Endothelial cell of umbilical vein (primary cell): ENCODE measurements around the gene SPOCD1. TPM values are rescaled to one million over a fixed set of nuclear protein-coding genes. Genes with fewer than 3 reads are reported as not detected.

Experiments
- BruUV-seq: library from RNA; stranded (reverse); fragments of 400-500 nt; replicated peaks from 2 replicates; lab custom pipeline; 2021; lab: Mats Ljungman, UMichigan
- CTCF ChIA-PET: fragments of 300-600, 350-600 bp; sonication (Branson Sonifier 250); formaldehyde crosslinking; loops from one replicate; lab custom pipeline; 2021; ENCODE audit warnings: antibody characterized with exemption, inconsistent platforms; lab: Charles Lee
- POLR2A ChIA-PET: fragments of 300-600, 350-600 bp; sonication (Branson Sonifier 250); formaldehyde crosslinking; loops from one replicate; lab custom pipeline; 2021; ENCODE audit warnings: antibody characterized with exemption, inconsistent platforms; lab: Charles Lee
- DNase-seq: peaks from one replicate; pipeline ENCODE4 v3.0.0-alpha.2; 2011; ENCODE audit warnings: low read depth, low spot score
- FAIRE-seq: peaks from 2 replicates; lab custom pipeline; 2011; peaks lifted over from hg19 to GRCh38; lab: Jason Lieb, UNC
- H2AFZ ChIP-seq: 2 replicates; pipeline ENCODE4 v1.6.0; 2012; ENCODE audit warnings: low read depth, low read length, control low read depth, inconsistent platforms
- H3K27ac ChIP-seq: 2 replicates; pipeline ENCODE4 v1.5.1; 2011; ENCODE audit warnings: low read depth, mild to moderate bottlenecking, control low read depth, low read length, moderate library complexity; ENCODE audit not compliant: insufficient read depth
- H3K27me3 ChIP-seq, 2 experiments: 2 replicates each; pipeline versions ENCODE4 v1.6.0 to v1.6.1; 2011; ENCODE audit warnings: low read length in 2 of 2, mixed read lengths in 1 of 2; ENCODE audit not compliant: control insufficient read depth in 2 of 2, insufficient read depth in 2 of 2
- H3K36me3 ChIP-seq, 2 experiments: 2 replicates in 1 of 2; 3 replicates in 1 of 2; pipeline ENCODE4 v1.5.1; 2011; ENCODE audit warnings: low read length in 2 of 2, mild to moderate bottlenecking in 1 of 2, moderate library complexity in 1 of 2; ENCODE audit not compliant: control insufficient read depth in 2 of 2, insufficient read depth in 2 of 2; ENCODE audit errors: extremely low read depth in 1 of 2
- H3K4me1 ChIP-seq: 3 replicates; pipeline ENCODE4 v1.5.1; 2011; ENCODE audit warnings: mild to moderate bottlenecking, low read length; ENCODE audit not compliant: control insufficient read depth, insufficient read depth; ENCODE audit errors: extremely low read depth
- H3K4me2 ChIP-seq: 2 replicates; pipeline ENCODE4 v1.6.1; 2011; ENCODE audit warnings: low read length, control low read depth, mixed read lengths; ENCODE audit not compliant: insufficient read depth
- H3K4me3 ChIP-seq, 3 experiments: fragments of 200-600 bp in 1 of 3; sonication (generic), shearing (Covaris generic) in 1 of 3; replicated peaks in 1 of 3; 2 replicates each; pipeline ENCODE4 v1.5.1; 2011 to 2016; ENCODE audit warnings: control low read depth in 3 of 3, low read length in 3 of 3, mild to moderate bottlenecking in 2 of 3, inconsistent platforms in 1 of 3, low read depth in 1 of 3, moderate library complexity in 1 of 3; ENCODE audit not compliant: insufficient read depth in 1 of 3
- H3K79me2 ChIP-seq: 2 replicates; pipeline ENCODE4 v1.6.0; 2012; ENCODE audit warnings: low read length, inconsistent platforms; ENCODE audit not compliant: control insufficient read depth, insufficient read depth
- H3K9ac ChIP-seq: replicated peaks from 2 replicates; pipeline ENCODE3; 2011; ENCODE audit warnings: low read length, control low read depth; ENCODE audit not compliant: insufficient read depth; ENCODE audit errors: extremely low read depth
- H3K9me1 ChIP-seq: replicated peaks from 3 replicates; pipeline ENCODE4 v1.6.0; 2011; ENCODE audit warnings: mild to moderate bottlenecking, low read length; ENCODE audit not compliant: control insufficient read depth, insufficient read depth; ENCODE audit errors: extremely low read depth
- H3K9me3 ChIP-seq: replicated peaks from 2 replicates; pipeline ENCODE4 v1.5.1; 2012; ENCODE audit warnings: low read length, inconsistent platforms; ENCODE audit not compliant: control insufficient read depth, insufficient read depth
- H4K20me1 ChIP-seq: replicated peaks from 2 replicates; pipeline ENCODE3; 2011; ENCODE audit warnings: mild to moderate bottlenecking, low read length; ENCODE audit not compliant: control insufficient read depth, insufficient read depth; ENCODE audit errors: extremely low read depth
- EZH2 ChIP-seq: IDR thresholded peaks from 2 replicates; pipeline ENCODE4 v1.6.1; 2012; ENCODE audit warnings: borderline replicate concordance, low read depth, mild to moderate bottlenecking, moderate library complexity, low read length, inconsistent platforms; ENCODE audit not compliant: severe bottlenecking
- FOS ChIP-seq: IDR thresholded peaks from 2 replicates; pipeline ENCODE4 v1.6.1; 2011; ENCODE audit warnings: mild to moderate bottlenecking, low read length, moderate library complexity, borderline replicate concordance; ENCODE audit not compliant: insufficient read depth
- GATA2 ChIP-seq: IDR thresholded peaks from 2 replicates; pipeline ENCODE4 v1.7.0; 2011; ENCODE audit warnings: low read depth, mild to moderate bottlenecking, moderate library complexity, mixed read lengths, low read length; ENCODE audit not compliant: insufficient read length, insufficient read depth
- JUN ChIP-seq: IDR thresholded peaks from 2 replicates; pipeline ENCODE4 v1.6.1; 2011; ENCODE audit warnings: borderline replicate concordance, low read depth; ENCODE audit not compliant: insufficient read length, insufficient read depth
- MYC ChIP-seq: IDR thresholded peaks from one replicate; pipeline ENCODE4 v1.6.1; 2011; ENCODE audit warnings: mild to moderate bottlenecking, low read depth, low read length
- POLR2A ChIP-seq: IDR thresholded peaks from 2 replicates; pipeline ENCODE4 v1.6.1; 2012; ENCODE audit warnings: low read depth, mild to moderate bottlenecking, control low read depth, low read length
- POLR2AphosphoS5 ChIP-seq: IDR thresholded peaks from 2 replicates; pipeline ENCODE4 v1.6.1; 2012; ENCODE audit warnings: low read depth, mild to moderate bottlenecking, control low read depth, low read length, moderate library complexity; ENCODE audit not compliant: insufficient read depth
- dilution Hi-C: fragments of 300-500 bp; cut with MboI; formaldehyde crosslinking; loops from one replicate; pipeline ENCODE4 v1.15.0; 2019; ENCODE audit warnings: low sequenced_read_pairs; ENCODE audit not compliant: extremely low pct_ligation_motif_present
- intact Hi-C: fragments of 100-400 bp; cut with micrococcal nuclease; formaldehyde crosslinking; loops from one replicate; pipeline ENCODE4 v1.10.0; 2022
- polyA plus RNA-seq, 4 experiments: library from polyadenylated mRNA; depleted of rRNA in 3 of 4; stranded (reverse) in 3 of 4; unstranded in 1 of 4; fragments of >200 nt; gene quantifications; 2 replicates each; pipeline versions ENCODE4 v1.2.1 to v1.2.3, GENCODE V29; 2011 to 2012; ENCODE audit warnings: missing spikeins in 1 of 4
- total RNA-seq: library from RNA; stranded (reverse); gene quantifications from 2 replicates; pipeline ENCODE4 v1.2.3, GENCODE V29; 2021
- TF ChIP-seq, protein P1 (sequence below), 2 donors: IDR thresholded peaks; 1 replicate in 1 of 2; 2 replicates in 1 of 2; pipeline ENCODE4 v1.5.1; 2011; ENCODE audit warnings: low read length in 2 of 2, mild to moderate bottlenecking in 2 of 2, moderate library complexity in 2 of 2, control low read depth in 1 of 2, inconsistent platforms in 1 of 2, low read depth in 1 of 2; ENCODE audit not compliant: insufficient read depth in 1 of 2; ENCODE audit errors: extremely low read depth in 1 of 2
- TF ChIP-seq, protein P2 (sequence below): IDR thresholded peaks from 2 replicates; pipeline ENCODE4 v1.6.1; 2011; ENCODE audit not compliant: insufficient read depth, insufficient read length

Gene SPOCD1
- total and polyA plus RNA-seq, 2 donors (not counting 3 experiments of a cell fraction or from before 2014, with no cell fraction given): 0.27 to 33.0 TPM

DNA sequence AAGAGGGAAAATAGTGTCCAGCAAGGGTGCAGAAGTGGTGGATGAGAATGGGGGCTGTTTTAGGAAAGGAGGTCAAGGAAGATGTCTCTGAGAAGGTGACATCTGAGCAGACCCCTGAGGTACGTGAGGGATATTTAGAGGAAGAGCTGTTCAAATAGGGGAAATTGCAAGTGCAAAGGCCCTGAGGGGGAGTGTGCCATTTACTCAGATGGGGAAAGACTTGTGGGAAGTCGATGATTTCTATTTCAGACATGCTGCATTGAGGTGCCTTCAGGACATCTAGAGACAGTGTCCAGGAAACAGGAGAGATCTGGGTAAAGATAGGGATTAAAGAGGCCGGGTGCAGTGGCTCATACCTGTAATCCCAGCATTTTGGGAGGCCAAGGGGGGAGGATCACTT, 41.3 kb downstream of the SPOCD1 start:
- Histone ChIP-seq H3K4me2 (no peak overlapping the region), H3K9me1 (no peaks in the 10 kb centered on the region), H3K36me3 (no peaks in the 10 kb centered on the region), H3K4me1 (peaks cover 3% of the 10 kb centered on the region), H3K27me3 (peaks cover 41 to 45% of the 10 kb centered on the region in 2 experiments), H3K9ac (no peak overlapping the region), H3K9me3 (no peaks in the 10 kb centered on the region), H3K4me3 (no peak overlapping the region), H2AFZ (no peak overlapping the region), H4K20me1 (no peaks in the 10 kb centered on the region), H3K79me2 (no peaks in the 10 kb centered on the region), H3K27ac (no peak overlapping the region)
- intact Hi-C loops: no loop called here
- FAIRE-seq (no peak), DNase-seq (no peak)
- no TSS peak for BruUV-seq
- ChIA-PET POLR2A (no interaction called here), CTCF (no interaction called here)
- dilution Hi-C loops: no loop called here
- TF ChIP-seq FOS (no peak), POLR2A (no peak), MYC (no peak), POLR2AphosphoS5 (no peak)
- TF ChIP-seq, protein P1, sequence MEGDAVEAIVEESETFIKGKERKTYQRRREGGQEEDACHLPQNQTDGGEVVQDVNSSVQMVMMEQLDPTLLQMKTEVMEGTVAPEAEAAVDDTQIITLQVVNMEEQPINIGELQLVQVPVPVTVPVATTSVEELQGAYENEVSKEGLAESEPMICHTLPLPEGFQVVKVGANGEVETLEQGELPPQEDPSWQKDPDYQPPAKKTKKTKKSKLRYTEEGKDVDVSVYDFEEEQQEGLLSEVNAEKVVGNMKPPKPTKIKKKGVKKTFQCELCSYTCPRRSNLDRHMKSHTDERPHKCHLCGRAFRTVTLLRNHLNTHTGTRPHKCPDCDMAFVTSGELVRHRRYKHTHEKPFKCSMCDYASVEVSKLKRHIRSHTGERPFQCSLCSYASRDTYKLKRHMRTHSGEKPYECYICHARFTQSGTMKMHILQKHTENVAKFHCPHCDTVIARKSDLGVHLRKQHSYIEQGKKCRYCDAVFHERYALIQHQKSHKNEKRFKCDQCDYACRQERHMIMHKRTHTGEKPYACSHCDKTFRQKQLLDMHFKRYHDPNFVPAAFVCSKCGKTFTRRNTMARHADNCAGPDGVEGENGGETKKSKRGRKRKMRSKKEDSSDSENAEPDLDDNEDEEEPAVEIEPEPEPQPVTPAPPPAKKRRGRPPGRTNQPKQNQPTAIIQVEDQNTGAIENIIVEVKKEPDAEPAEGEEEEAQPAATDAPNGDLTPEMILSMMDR (IDR thresholded peaks at IDR 0.05; ENCODE audit: extremely low read depth in 1 of 2, insufficient read depth in 1 of 2, low read depth in 1 of 2, low read length in 2 of 2): no peak

DNA sequence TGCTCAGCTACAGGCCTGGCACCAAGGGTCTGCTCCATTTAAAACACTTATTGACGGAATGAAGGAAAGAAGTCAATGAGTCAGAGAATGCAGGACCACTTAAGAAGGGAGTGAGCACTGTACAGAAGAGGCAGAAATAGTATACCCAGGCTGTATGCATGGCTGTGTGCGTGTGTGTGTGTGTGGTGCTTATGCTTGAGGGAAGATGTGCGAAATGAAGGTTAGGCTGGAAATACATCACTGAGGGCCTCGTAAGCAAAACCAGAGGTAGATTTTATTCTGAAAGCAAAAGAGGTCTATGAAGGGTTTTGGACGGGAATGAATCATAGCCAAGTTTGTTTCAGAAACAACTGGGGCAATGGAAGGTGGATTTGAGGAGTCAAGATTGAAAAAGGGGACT, 42.0 kb downstream of the SPOCD1 start:
- no peak for FAIRE-seq
- no peak for DNase-seq
- Histone ChIP-seq H3K9me1 (no peaks in the 10 kb centered on the region), H3K27me3 (peaks cover 42 to 45% of the 10 kb centered on the region in 2 experiments), H2AFZ (no peak overlapping the region), H3K4me1 (peaks cover 3% of the 10 kb centered on the region), H3K36me3 (no peaks in the 10 kb centered on the region), H3K9ac (no peak overlapping the region), H3K4me3 (no peak overlapping the region), H3K79me2 (no peaks in the 10 kb centered on the region), H3K4me2 (no peak overlapping the region), H3K9me3 (no peaks in the 10 kb centered on the region), H4K20me1 (no peaks in the 10 kb centered on the region), H3K27ac (no peak overlapping the region)
- BruUV-seq: no TSS peak
- ChIA-PET POLR2A (no interaction called here), CTCF (interaction anchor here (1.9 kb wide), 1 partner anchor 16 kb away, joined by 6 read pairs; no protein-coding TSS in a partner anchor)
- intact Hi-C loops: no loop called here
- TF ChIP-seq POLR2A (no peak), JUN (no peak), MYC (no peak), POLR2AphosphoS5 (no peak), FOS (no peak), EZH2 (no peak), GATA2 (no peak)
- TF ChIP-seq, protein P2, sequence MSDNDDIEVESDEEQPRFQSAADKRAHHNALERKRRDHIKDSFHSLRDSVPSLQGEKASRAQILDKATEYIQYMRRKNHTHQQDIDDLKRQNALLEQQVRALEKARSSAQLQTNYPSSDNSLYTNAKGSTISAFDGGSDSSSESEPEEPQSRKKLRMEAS: no peak
- TF ChIP-seq, protein P1 (IDR thresholded peaks at IDR 0.05; ENCODE audit: extremely low read depth in 1 of 2, insufficient read depth in 1 of 2, low read depth in 1 of 2, low read length in 2 of 2): no peak
- dilution Hi-C loops: no loop called here
